Right cardiac atrium (tissue), 5 donors: ENCODE measurements around the gene IPPK. TPM values are rescaled to one million over a fixed set of nuclear protein-coding genes. Genes with fewer than 3 reads are reported as not detected.

Experiments used
- ATAC-seq, 2 donors: fragments of 200-7000 bp; cut with Tn5 transposase; one replicate each; pipeline versions ENCODE4 v1.8.0 to v1.9.1; 2020; ENCODE audit warnings: moderate library complexity in 2 of 2, mild to moderate bottlenecking in 1 of 2
- DNase-seq, 3 donors: peaks; one replicate each; pipeline ENCODE4 v3.0.0-alpha.2; 2020
- H3K27ac ChIP-seq: one replicate; pipeline ENCODE4 v1.5.1; 2013; ENCODE audit warnings: mild to moderate bottlenecking, low read length, control low read depth, moderate library complexity
- H3K27me3 ChIP-seq: one replicate; pipeline ENCODE4 v1.6.1; 2013; ENCODE audit not compliant: control insufficient read depth, insufficient read depth
- H3K4me1 ChIP-seq: one replicate; pipeline ENCODE4 v1.6.1; 2013; ENCODE audit warnings: low read length; ENCODE audit not compliant: control insufficient read depth, insufficient read depth
- H3K4me3 ChIP-seq: one replicate; pipeline ENCODE4 v1.5.1; 2013; ENCODE audit warnings: low read length, control low read depth
- H3K9me3 ChIP-seq: one replicate; pipeline ENCODE4 v1.6.1; 2013; ENCODE audit warnings: low read length; ENCODE audit not compliant: control insufficient read depth
- WGBS: extraction: QIAGEN DNeasy Blood & Tissue Kit; methylation state at CpG from one replicate; pipeline ENCODE4 v1.1.7; 2013; 5-methylcytosine and 5-hydroxymethylcytosine counted together
- intact Hi-C, 4 donors: fragments of 100-400 bp; cut with DNase I; formaldehyde crosslinking; loops; one replicate each; pipeline versions ENCODE4 v1.11.0 to v1.14.0; 2022 to 2023
- polyA plus RNA-seq: library from polyadenylated mRNA; stranded (reverse); fragments of 200-250 nt; gene quantifications from one replicate; pipeline ENCODE4 v1.2.3, GENCODE V29; 2013
- total RNA-seq, 4 donors: library from RNA; stranded (reverse); fragmentation: NEBNext Ultra II Directional; extraction: Animal tissue kit (Norgen Biotek cat#: 25700); gene quantifications; one replicate each; pipeline ENCODE4 v1.2.1, GENCODE V29; 2021
- donor health status: healthy with polysubstance abuse.
- donor health status: DM: no; HTN: yes; CAD: no.
- donor health status: DM: no; HTN: no; CAD: no.
- donor health status: DM: no; HTN: yes; CAD: no; lungs with severe emphysema.
- donor health status: DM: yes; HTN: yes; CAD: no.

The IPPK gene
- total and polyA plus RNA-seq, 5 donors: 8.6 to 20.9 (median 11.3) TPM

DNA sequence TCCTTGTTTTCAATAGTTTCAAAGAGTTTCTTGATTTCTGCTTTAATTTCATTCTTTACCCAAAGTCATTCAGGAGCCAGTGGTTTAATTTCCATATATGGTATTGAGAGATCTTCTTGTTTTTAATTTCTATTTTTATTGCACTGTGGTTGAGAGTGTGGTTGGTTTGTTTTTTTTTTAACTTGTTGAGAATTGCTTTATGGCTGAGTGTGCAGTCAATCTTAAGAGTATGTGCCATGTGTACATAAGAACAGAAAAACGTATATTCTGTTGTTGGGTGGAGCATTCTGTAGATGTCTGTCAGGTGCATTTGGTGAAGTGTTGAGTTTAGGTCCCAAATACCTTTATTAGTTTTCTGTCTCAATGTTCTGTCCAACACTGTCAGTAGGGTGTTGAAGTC, 26.7 kb upstream of the IPPK start:
- intact Hi-C loops: no loop called here
- Histone ChIP-seq H3K27me3 (no peaks in the 10 kb centered on the region), H3K27ac (no peak overlapping the region), H3K9me3 (no peaks in the 10 kb centered on the region), H3K4me3 (no peak overlapping the region), H3K4me1 (no peaks in the 10 kb centered on the region)
- WGBS: 90% methylated on average over 1 of the region's 1 CpG
- ATAC-seq (no peak), DNase-seq (no peak)

DNA sequence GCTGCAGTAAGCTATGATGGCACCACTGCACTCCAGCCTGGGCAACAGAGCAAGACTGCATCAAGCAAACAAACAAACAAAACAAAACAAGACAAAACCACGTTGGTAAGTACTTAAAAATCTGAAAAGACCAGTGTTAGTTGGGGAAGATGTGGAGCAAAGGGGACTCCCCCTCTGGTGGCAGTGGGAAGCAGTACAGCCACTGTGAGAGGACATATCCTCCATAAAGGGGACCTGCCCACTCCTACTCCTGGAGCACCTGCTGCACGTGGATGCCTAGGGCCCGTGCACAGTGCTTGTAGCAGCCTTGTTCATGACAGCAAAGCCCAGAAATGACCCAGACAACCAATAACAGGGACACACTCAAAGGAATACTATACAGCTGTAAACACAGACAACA, 17.0 kb upstream of the IPPK start:
- H3K27ac ChIP-seq: no peak overlapping the region
- H3K27me3 ChIP-seq: no peaks in the 10 kb centered on the region
- H3K9me3 ChIP-seq: no peaks in the 10 kb centered on the region
- DNase-seq: no peak
- WGBS: 74% methylated on average over 3 of the region's 3 CpGs
- H3K4me1 ChIP-seq: no peaks in the 10 kb centered on the region
- peak in 1 of 2 donors; percentile 14 for ATAC-seq
- no peak overlapping the region for H3K4me3 ChIP-seq
- intact Hi-C loops: no loop called here

DNA sequence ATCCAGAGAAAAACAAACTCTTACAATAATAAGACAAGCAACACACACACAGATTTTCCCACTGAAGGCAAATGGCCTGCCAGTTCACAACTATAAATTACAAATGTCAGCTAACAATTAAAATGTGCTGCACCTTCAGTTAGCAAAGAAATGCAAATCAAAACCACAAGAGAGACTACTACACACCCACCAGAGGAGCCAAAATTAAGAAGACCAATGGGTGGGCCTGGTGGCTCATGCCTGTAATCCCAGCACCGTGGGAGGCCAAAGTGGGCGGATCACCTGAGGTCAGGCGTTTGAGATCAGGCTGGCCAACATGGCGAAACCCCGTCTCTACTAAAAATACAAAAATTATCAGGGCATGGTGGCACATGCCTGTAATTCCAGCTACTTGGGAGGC, 15.1 kb upstream of the IPPK start:
- WGBS: 76% methylated on average over 5 of the region's 5 CpGs
- no peaks in the 10 kb centered on the region for H3K9me3 ChIP-seq

DNA sequence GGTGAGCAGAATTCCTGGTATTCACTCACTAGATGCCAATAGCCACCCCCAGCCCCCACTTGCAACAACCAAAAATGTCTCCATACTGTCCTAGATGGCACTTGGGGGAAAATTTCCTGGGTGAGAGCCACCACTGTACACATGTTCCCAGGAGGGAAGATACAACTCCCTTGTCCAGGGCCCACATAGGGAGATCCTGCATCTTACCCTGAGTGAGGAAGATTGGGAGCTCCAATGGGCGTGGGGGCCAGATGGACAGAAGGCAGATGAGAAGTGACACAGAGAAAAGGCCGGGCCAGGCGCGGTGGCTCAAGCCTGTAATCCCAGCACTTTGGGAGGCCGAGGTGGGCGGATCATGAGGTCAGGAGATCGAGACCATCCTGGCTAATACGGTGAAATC, 12.3 kb upstream of the IPPK start:
- H3K27ac ChIP-seq: no peak overlapping the region
- H3K9me3 ChIP-seq: no peaks in the 10 kb centered on the region
- ATAC-seq (no peak), DNase-seq (no peak)
- H3K4me1 ChIP-seq: no peaks in the 10 kb centered on the region
- intact Hi-C loops: no loop called here
- H3K4me3 ChIP-seq: no peak overlapping the region
- H3K27me3 ChIP-seq: no peaks in the 10 kb centered on the region
- 95% methylated on average over 8 of the region's 8 CpGs for WGBS

More for the DNA sequence above, 15.1 kb upstream of the IPPK start:
- no peak overlapping the region for H3K27ac ChIP-seq
- DNase-seq (no peak), ATAC-seq (no peak)
- intact Hi-C loops: no loop called here
- no peaks in the 10 kb centered on the region for H3K27me3 ChIP-seq
- H3K4me3 ChIP-seq: no peak overlapping the region
- H3K4me1 ChIP-seq: no peaks in the 10 kb centered on the region

DNA sequence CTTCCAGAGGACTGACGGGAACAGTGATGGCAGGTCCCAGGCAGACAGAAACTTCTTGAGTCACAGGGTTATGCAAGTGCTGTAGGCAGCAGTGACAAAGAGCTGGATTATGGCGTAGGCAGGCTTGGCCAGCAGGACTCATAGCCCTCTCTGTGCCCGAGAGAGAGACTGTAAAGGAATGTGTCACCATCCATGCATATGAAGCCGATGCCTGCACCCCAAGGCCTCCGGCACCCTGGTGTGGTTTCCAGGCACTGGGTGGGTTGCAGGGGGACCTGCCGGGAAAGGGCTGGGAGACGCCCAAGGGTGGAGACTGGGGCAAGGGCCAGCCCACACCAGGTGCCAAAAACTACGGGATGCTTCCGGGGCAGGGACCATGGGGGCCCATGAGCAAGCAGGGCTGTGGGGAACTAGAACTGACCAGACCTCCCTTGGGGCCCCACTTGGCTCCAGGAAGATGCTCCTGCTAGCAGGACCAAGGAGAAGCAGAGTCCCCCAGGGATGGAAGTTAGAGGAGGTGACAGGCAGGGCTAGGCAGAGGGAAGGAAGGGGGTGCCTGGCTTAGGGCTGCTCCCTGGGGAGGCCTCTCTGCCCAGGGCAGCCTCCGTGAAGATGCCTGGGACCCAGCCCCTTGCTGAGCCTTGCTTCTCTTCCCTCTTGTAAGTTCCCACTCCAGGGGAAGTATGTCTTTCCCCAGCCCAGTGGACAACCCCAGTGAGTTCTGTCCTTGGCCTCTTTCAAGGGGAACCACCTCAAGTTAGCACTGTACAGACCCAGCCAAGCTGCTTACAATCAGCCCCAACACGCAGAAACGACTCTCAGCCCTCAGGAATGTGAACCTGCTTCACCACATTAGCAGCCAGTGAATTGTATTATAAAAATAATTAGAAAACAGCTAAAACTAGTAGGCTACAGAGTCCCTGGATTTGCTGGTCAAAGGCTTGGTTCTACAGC, 10.5 kb upstream of the IPPK start:
- intact Hi-C loops: no loop called here
- DNase-seq: peak in 1 of 3 donors; percentile 59
- 78% methylated on average over 12 of the region's 12 CpGs for WGBS
- H3K27me3 ChIP-seq: no peaks in the 10 kb centered on the region
- peak in 1 of 2 donors; percentile 26 for ATAC-seq
- no peak overlapping the region for H3K27ac ChIP-seq
- no peak overlapping the region for H3K4me3 ChIP-seq
- no peaks in the 10 kb centered on the region for H3K4me1 ChIP-seq
- H3K9me3 ChIP-seq: no peaks in the 10 kb centered on the region

DNA sequence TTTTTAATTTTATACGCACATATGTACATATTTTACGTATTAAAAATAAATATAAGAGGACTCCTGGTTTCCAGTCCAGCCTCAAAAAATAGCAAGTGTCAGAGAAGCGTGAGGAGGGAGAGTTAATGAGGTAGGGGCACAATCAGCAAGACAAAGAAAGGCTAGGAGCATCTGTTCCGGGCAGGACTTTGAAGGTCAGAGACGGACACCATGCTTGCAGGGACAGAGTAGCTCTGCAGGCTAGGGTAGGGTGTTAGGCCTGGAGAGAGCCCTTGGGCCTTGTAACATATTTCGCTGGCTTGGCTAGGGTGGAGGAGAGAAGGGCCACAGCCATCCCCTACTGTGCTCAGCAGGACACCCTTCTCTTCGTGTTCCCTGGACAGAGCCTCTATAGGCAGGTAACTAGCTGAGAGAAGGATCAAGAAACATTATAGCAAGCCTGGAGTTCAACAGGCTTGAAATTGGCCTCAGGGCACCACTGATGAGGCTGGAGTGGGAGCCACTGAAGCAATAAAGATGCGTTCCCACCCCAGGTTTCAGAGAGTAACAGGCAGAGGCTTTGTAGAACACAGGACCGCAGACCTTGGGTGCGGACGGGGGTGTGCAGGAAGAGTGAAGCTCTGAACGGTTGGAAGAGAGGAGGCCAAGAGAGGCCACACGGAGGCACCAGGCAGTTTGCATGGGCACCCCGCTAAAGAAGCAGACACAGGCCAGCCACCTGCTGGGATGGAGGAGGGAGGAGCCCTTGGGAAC, 9.7 kb upstream of the IPPK start:
- DNase-seq: no peak
- intact Hi-C loops: no loop called here
- Histone ChIP-seq H3K4me3 (no peak overlapping the region), H3K4me1 (no peaks in the 10 kb centered on the region), H3K27ac (no peak overlapping the region), H3K27me3 (no peaks in the 10 kb centered on the region), H3K9me3 (no peaks in the 10 kb centered on the region)
- ATAC-seq: no peak
- 82% methylated on average over 14 of the region's 14 CpGs for WGBS

DNA sequence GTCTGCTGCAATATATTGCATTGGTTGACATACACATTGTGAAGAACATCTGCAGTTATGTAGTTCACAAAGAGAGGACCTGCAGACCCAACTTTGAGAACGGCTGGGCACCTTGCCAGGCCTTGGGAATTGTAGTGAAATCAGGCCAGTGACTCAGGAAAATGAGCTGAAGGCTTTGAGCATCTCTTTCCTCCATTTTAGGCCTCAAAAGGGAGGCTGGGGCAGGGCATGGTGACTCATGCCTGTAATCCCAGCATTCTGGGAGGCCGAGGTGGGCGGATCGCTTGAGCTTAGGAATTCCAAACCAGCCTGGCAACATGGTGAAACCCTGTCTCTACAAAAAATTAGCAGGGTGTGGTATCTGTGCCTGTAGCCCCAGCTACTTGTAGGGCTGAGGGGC, 1.4 kb upstream of the IPPK start:
- peak; percentile 68 to 85 (median 70) for DNase-seq
- intact Hi-C loops: no loop called here
- H3K4me3 ChIP-seq: peak overlapping the region; percentile 92
- no peaks in the 10 kb centered on the region for H3K27me3 ChIP-seq
- 78% methylated on average over 4 of the region's 4 CpGs for WGBS
- H3K27ac ChIP-seq: no peak overlapping the region
- no peak for ATAC-seq
- no peaks in the 10 kb centered on the region for H3K9me3 ChIP-seq
- H3K4me1 ChIP-seq: peaks cover 6% of the 10 kb centered on the region

DNA sequence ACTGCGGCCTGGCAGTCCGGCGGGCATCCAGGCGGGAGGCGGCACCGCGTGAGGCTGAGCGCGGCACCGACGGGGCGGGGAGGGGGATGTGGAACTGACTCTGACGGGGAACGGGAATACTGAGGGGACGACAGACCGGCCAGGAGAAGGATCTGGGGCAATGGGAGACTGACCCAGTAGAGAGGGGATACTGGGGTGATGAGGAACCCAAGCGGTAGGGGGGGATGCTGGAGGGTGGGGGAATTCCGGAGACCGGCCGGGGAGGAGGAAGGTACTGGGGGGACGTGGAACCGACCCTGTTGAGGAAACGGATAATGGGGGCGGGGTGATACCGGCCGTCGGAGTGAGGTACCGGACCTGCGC, 423 bp downstream of the IPPK start:
- H3K27ac ChIP-seq: peak overlapping the region; percentile 73
- no peaks in the 10 kb centered on the region for H3K9me3 ChIP-seq
- no peaks in the 10 kb centered on the region for H3K27me3 ChIP-seq
- DNase-seq: peak; percentile 43 to 79 (median 78)
- under 1% methylated on average over 29 of the region's 29 CpGs for WGBS
- peaks cover 11% of the 10 kb centered on the region for H3K4me1 ChIP-seq
- ATAC-seq: peak; percentile 17 to 27
- intact Hi-C loops: no loop called here
- peak overlapping the region; percentile 81 for H3K4me3 ChIP-seq

DNA sequence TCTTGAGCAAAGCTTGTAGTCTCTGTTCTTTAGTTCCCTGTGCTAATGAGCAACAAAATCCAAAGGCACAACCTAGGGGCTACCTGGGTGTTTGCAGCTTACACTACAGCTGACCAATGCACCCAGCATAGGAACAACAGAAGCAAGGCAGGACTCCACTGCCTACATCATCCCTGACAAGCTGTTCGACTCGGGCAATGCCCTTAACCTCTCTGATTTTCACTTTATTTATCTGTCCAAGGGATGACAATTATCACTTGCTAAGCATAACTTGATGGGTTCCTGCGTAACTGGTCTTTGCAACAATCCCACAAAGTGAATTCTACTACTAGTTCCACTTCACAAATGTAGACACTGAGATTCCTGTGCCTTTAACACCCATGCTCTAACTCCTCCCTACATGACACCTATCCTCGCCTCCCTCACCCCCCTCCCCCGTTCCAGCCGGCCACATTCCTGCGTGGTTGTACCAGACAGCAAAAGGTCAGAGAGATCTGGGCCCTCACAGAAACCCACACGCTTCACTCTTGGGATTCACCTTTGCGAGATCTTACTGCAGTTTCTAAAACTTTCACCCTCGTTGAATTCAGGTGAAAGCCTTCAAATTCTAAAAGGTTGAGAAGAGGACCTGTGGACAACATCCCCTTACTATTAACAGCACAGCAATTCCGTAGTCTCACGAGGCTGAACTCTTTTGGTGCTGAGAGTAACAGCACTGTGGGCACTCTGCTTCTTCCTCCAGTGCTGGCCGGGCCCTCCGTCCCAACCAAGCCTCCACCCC, 995 bp downstream of the IPPK start:
- peaks cover 11% of the 10 kb centered on the region for H3K4me1 ChIP-seq
- peak overlapping the region; percentile 73 for H3K27ac ChIP-seq
- H3K27me3 ChIP-seq: no peaks in the 10 kb centered on the region
- DNase-seq: peak; percentile 71 to 80 (median 79)
- intact Hi-C loops: no loop called here
- H3K4me3 ChIP-seq: peak overlapping the region; percentile 81
- 16% methylated on average over 14 of the region's 14 CpGs for WGBS
- H3K9me3 ChIP-seq: no peaks in the 10 kb centered on the region
- ATAC-seq: peak; percentile 38 to 61

DNA sequence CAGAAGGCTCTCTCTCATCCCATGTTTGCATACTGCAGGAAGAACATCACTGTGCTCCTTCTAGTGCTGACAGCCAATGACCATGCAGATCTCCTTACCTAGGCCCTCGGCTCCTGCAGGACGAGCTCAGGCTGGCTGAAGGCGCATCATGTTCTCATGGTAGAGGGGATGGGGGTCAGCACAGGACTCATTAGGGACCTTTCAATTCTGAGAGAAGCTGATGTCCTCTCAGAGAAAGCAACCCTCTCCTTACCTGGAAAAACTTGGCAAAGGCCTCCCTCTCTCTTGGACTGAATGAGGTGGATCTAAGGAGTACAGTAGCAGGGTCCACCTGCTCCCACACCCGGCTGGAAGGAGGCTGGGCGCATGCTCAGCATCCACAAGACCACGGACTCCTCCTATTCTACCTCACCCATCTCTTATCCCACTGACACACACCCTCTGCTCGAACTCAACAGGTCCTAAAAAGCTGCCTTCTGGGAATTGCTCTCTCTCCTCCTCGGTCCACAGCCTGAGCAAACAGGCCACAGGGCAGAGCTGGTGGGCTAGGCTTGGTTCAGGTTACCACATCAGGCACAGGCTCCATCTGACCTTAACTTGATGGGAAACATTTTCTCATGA, 2.9 kb downstream of the IPPK start:
- no peaks in the 10 kb centered on the region for H3K9me3 ChIP-seq
- H3K4me3 ChIP-seq: no peak overlapping the region
- intact Hi-C loops: no loop called here
- H3K27ac ChIP-seq: no peak overlapping the region
- H3K27me3 ChIP-seq: no peaks in the 10 kb centered on the region
- H3K4me1 ChIP-seq: peaks cover 11% of the 10 kb centered on the region
- WGBS: 80% methylated on average over 8 of the region's 8 CpGs
- ATAC-seq: no peak
- no peak for DNase-seq
